GM19023 (cell line): ENCODE results near the gene TTLL8.

Experiments used
- ATAC-seq: cut with Tn5 transposase; IDR thresholded peaks from one replicate; pipeline ENCODE4 v1.9.1; 2021; ENCODE audit warnings: mild to moderate bottlenecking, moderate library complexity; ENCODE audit not compliant: unreplicated experiment

The TTLL8 gene

GRCh38 chr22:50008151-50009040 lies 49.7 kb downstream of the TTLL8 start:
- ATAC-seq: no peak

- ATAC-seq: no peak
Measured at GRCh38 chr22:50007057-50007511, 51.0 kb downstream of the TTLL8 start.

- ATAC-seq: no peak
Measured at GRCh38 chr22:50004918-50005317, 53.2 kb downstream of the TTLL8 start.

GRCh38 chr22:50002791-50003190 lies 55.3 kb downstream of the TTLL8 start:
- no peak for ATAC-seq

GRCh38 chr22:50001388-50002231 lies 56.5 kb downstream of the TTLL8 start:
- no peak for ATAC-seq

GRCh38 chr22:50000587-50001387 lies 57.3 kb downstream of the TTLL8 start:
- ATAC-seq: no peak

GRCh38 chr22:49999946-50000586 lies 58.0 kb downstream of the TTLL8 start:
- ATAC-seq: no peak

GRCh38 chr22:49999063-49999945 lies 58.8 kb downstream of the TTLL8 start:
- no peak for ATAC-seq

- no peak for ATAC-seq
Measured at GRCh38 chr22:49998718-49999062, 59.4 kb downstream of the TTLL8 start.

- ATAC-seq: no peak
Measured at GRCh38 chr22:49997932-49998717, 60.0 kb downstream of the TTLL8 start.

- no peak for ATAC-seq
Measured at GRCh38 chr22:49997251-49997599, 60.9 kb downstream of the TTLL8 start.

GRCh38 chr22:49996518-49997250 lies 61.4 kb downstream of the TTLL8 start:
- ATAC-seq: no peak

- ATAC-seq: no peak
Measured at GRCh38 chr22:49996119-49996517, 62.0 kb downstream of the TTLL8 start.

- ATAC-seq: no peak
Measured at GRCh38 chr22:49995361-49996118, 62.6 kb downstream of the TTLL8 start.

- no peak for ATAC-seq
Measured at GRCh38 chr22:49995041-49995360, 63.1 kb downstream of the TTLL8 start.

- no peak for ATAC-seq
Measured at GRCh38 chr22:49994361-49995040, 63.6 kb downstream of the TTLL8 start.
